Left lobe of liver (tissue), 2 donors: ENCODE results near the gene OR10P1. TPM values are rescaled to one million over a fixed set of nuclear protein-coding genes. Genes with fewer than 3 reads are reported as not detected.

ENCODE experiments used
- ATAC-seq: fragments of 200-7000 bp; cut with Tn5 transposase; one replicate; pipeline ENCODE4 v1.9.1; 2020; ENCODE audit warnings: mild to moderate bottlenecking, moderate library complexity
- DNase-seq: peaks from one replicate; pipeline ENCODE4 v3.0.0-alpha.2; 2020; ENCODE audit warnings: low spot score
- total RNA-seq: library from RNA; stranded (reverse); gene quantifications from one replicate; pipeline ENCODE4 v1.2.1, GENCODE V29; 2021
- donor health status: DM: no; HTN: no; CAD: no; lungs with moderate emphysema.
- donor health status: DM: no; HTN: yes; CAD: no.

OR10P1 gene
- total RNA-seq, 1 donor from 2014 or later = not detected

- DNase-seq = no peak
- peak; percentile 14 for ATAC-seq
Observed at GRCh38 chr12:55682087-55682796, 45.5 kb downstream of the OR10P1 start.

GRCh38 chr12:55683676-55684075 lies 47.0 kb downstream of the OR10P1 start:
- no peak for DNase-seq
- ATAC-seq = no peak

- no peak for DNase-seq
- no peak for ATAC-seq
Observed at GRCh38 chr12:55684761-55685370, 48.2 kb downstream of the OR10P1 start.

- no peak for DNase-seq
- ATAC-seq = no peak
Observed at GRCh38 chr12:55685671-55686070, 49.0 kb downstream of the OR10P1 start.

- DNase-seq = no peak
- no peak for ATAC-seq
Observed at GRCh38 chr12:55686366-55687010, 49.8 kb downstream of the OR10P1 start.

Other genes with a start within 250 kb of the OR10P1 start
- gene OR6C65, start 236.4 kb upstream of the OR10P1 start, total RNA-seq = not detected
- gene OR6C76, start 210.6 kb upstream of the OR10P1 start, total RNA-seq = not detected
- gene OR6C2, start 192.8 kb upstream of the OR10P1 start, total RNA-seq = not detected
- gene OR6C70, start 166.8 kb upstream of the OR10P1 start, total RNA-seq = not detected
- not detected for gene OR6C68, start 144.5 kb upstream of the OR10P1 start, total RNA-seq
- gene OR6C4, start 87.3 kb upstream of the OR10P1 start, total RNA-seq = not detected
- gene OR2AP1, start 64.4 kb upstream of the OR10P1 start, total RNA-seq = not detected
- gene ITGA7, start 71.0 kb downstream of the OR10P1 start, total RNA-seq = 16.9 TPM
- 97.2 TPM for gene BLOC1S1, start 79.2 kb downstream of the OR10P1 start, total RNA-seq
- gene RDH5, start 83.5 kb downstream of the OR10P1 start, total RNA-seq = 60.0 TPM
- gene CD63, start 92.1 kb downstream of the OR10P1 start, total RNA-seq = 203 TPM
- gene GDF11, start 106.2 kb downstream of the OR10P1 start, total RNA-seq = 1.1 TPM
- gene SARNP, start 180.8 kb downstream of the OR10P1 start, total RNA-seq = 11.9 TPM
- gene ORMDL2, start 181.1 kb downstream of the OR10P1 start, total RNA-seq = 28.4 TPM
- gene DNAJC14, start 192.7 kb downstream of the OR10P1 start, total RNA-seq = 14.2 TPM
- gene MMP19, start 206.0 kb downstream of the OR10P1 start, total RNA-seq = 2.2 TPM